H9 (cell line): Measurements from ENCODE around the gene AFG1L. TPM values are rescaled to one million over a fixed set of nuclear protein-coding genes. Genes with fewer than 3 reads are reported as not detected.

Source experiments
- DNase-seq: peaks from one replicate; pipeline ENCODE4 v3.0.0-alpha.2; 2017
- H2AFZ ChIP-seq: one replicate; pipeline ENCODE4 v1.6.1; 2013; ENCODE audit warnings: mild to moderate bottlenecking, low read length, control low read depth, moderate library complexity
- H2AK5ac ChIP-seq: 2 replicates; pipeline ENCODE4 v1.6.1; 2013; ENCODE audit warnings: low read length, control low read depth, mixed read lengths; ENCODE audit not compliant: insufficient read length
- H2BK120ac ChIP-seq: one replicate; pipeline ENCODE4 v1.6.1; 2013; ENCODE audit warnings: low read depth, mild to moderate bottlenecking, low read length, control low read depth, inconsistent platforms; ENCODE audit not compliant: poor library complexity, severe bottlenecking
- H2BK12ac ChIP-seq: 2 replicates; pipeline ENCODE4 v1.6.1; 2013; ENCODE audit warnings: low read length, control low read depth, mixed read lengths, low read depth; ENCODE audit not compliant: insufficient read length
- H2BK15ac ChIP-seq: 2 replicates; pipeline ENCODE4 v1.6.1; 2013; ENCODE audit warnings: low read depth, low read length, control low read depth
- H2BK20ac ChIP-seq: one replicate; pipeline ENCODE4 v1.6.1; 2013; ENCODE audit warnings: low read depth, mild to moderate bottlenecking, low read length, control low read depth, inconsistent platforms; ENCODE audit not compliant: poor library complexity, severe bottlenecking
- H2BK5ac ChIP-seq: 2 replicates; pipeline ENCODE4 v1.6.1; 2013; ENCODE audit warnings: low read length, control low read depth, mixed read lengths; ENCODE audit not compliant: insufficient read length
- H3K14ac ChIP-seq: 2 replicates; pipeline ENCODE4 v1.6.1; 2013; ENCODE audit warnings: low read length, control low read depth; ENCODE audit not compliant: insufficient read depth
- H3K18ac ChIP-seq: 2 replicates; pipeline ENCODE4 v1.6.1; 2013; ENCODE audit warnings: low read depth, mild to moderate bottlenecking, mixed read lengths, low read length, control low read depth; ENCODE audit not compliant: insufficient read length
- H3K23ac ChIP-seq: 2 replicates; pipeline ENCODE4 v1.6.1; 2013; ENCODE audit warnings: low read length, control low read depth, mixed read lengths, low read depth; ENCODE audit not compliant: insufficient read length
- H3K23me2 ChIP-seq: 2 replicates; pipeline ENCODE4 v1.6.1; 2013; ENCODE audit warnings: low read depth, mild to moderate bottlenecking, mixed read lengths, low read length, control low read depth; ENCODE audit not compliant: insufficient read length, poor library complexity, severe bottlenecking
- H3K27ac ChIP-seq: 2 replicates; pipeline ENCODE4 v1.5.1; 2013; ENCODE audit warnings: low read length, control low read depth, mixed read lengths, low read depth; ENCODE audit not compliant: insufficient read length
- H3K27me3 ChIP-seq: 2 replicates; pipeline ENCODE4 v1.6.1; 2013; ENCODE audit warnings: low read length, control low read depth, inconsistent platforms; ENCODE audit not compliant: insufficient read depth
- H3K4ac ChIP-seq: 2 replicates; pipeline ENCODE4 v1.6.1; 2013; ENCODE audit warnings: low read depth, mild to moderate bottlenecking, control low read depth, inconsistent platforms, low read length, moderate library complexity
- H3K4me1 ChIP-seq: 2 replicates; pipeline ENCODE4 v1.6.1; 2013; ENCODE audit warnings: low read length, control low read depth, inconsistent platforms; ENCODE audit not compliant: insufficient read depth
- H3K4me2 ChIP-seq: 2 replicates; pipeline ENCODE4 v1.6.1; 2013; ENCODE audit warnings: low read length, control low read depth, mixed read lengths; ENCODE audit not compliant: insufficient read length, insufficient read depth
- H3K56ac ChIP-seq: 2 replicates; pipeline ENCODE4 v1.6.1; 2013; ENCODE audit warnings: low read depth, mild to moderate bottlenecking, mixed read lengths, low read length, control low read depth; ENCODE audit not compliant: insufficient read length
- H3K79me1 ChIP-seq: 2 replicates; pipeline ENCODE4 v1.6.1; 2013; ENCODE audit warnings: low read depth, mild to moderate bottlenecking, moderate library complexity, low read length, control low read depth, inconsistent platforms; ENCODE audit not compliant: insufficient read depth, poor library complexity, severe bottlenecking
- H3K79me2 ChIP-seq: 2 replicates; pipeline ENCODE4 v1.6.1; 2013; ENCODE audit warnings: low read length, control low read depth, inconsistent platforms; ENCODE audit not compliant: insufficient read depth
- H3K9ac ChIP-seq: 2 replicates; pipeline ENCODE4 v1.6.1; 2013; ENCODE audit warnings: low read length, control low read depth, mixed read lengths; ENCODE audit not compliant: insufficient read length; ENCODE audit errors: extremely low read depth
- H3K9me3 ChIP-seq: one replicate; pipeline ENCODE4 v1.6.1; 2013; ENCODE audit warnings: low read depth, low read length, inconsistent platforms; ENCODE audit not compliant: control insufficient read depth
- H3T11ph ChIP-seq: one replicate; pipeline ENCODE4 v1.6.1; 2013; ENCODE audit warnings: mild to moderate bottlenecking, low read length, control low read depth, inconsistent platforms
- H4K20me1 ChIP-seq: one replicate; pipeline ENCODE4 v1.6.1; 2013; ENCODE audit not compliant: control insufficient read depth, insufficient read length, insufficient read depth
- H4K5ac ChIP-seq: 2 replicates; pipeline ENCODE4 v1.6.1; 2013; ENCODE audit warnings: low read depth, mild to moderate bottlenecking, mixed read lengths, low read length, control low read depth; ENCODE audit not compliant: insufficient read length
- H4K8ac ChIP-seq: replicated peaks from 2 replicates; pipeline ENCODE4 v1.6.1; 2013; ENCODE audit warnings: low read length, control low read depth, mixed read lengths, low read depth; ENCODE audit not compliant: insufficient read length
- H4K91ac ChIP-seq: 2 replicates; pipeline ENCODE4 v1.6.1; 2013; ENCODE audit warnings: low read depth, mild to moderate bottlenecking, moderate library complexity, mixed read lengths, low read length, control low read depth; ENCODE audit not compliant: insufficient read length
- H3K27ac Mint-ChIP-seq, 3 experiments: 2 replicates in 2 of 3; 3 replicates in 1 of 3; pipeline ENCODE4 v1.8.0; 2020 to 2021; ENCODE audit warnings: mixed read lengths in 3 of 3, mild to moderate bottlenecking in 1 of 3, moderate library complexity in 1 of 3
- H3K27me3 Mint-ChIP-seq: 2 replicates; pipeline ENCODE4 v1.8.0; 2021; ENCODE audit warnings: low read depth, mild to moderate bottlenecking, moderate library complexity, mixed read lengths
- H3K36me3 Mint-ChIP-seq, 3 experiments: 2 replicates in 2 of 3; 3 replicates in 1 of 3; pipeline ENCODE4 v1.8.0; 2020 to 2021; ENCODE audit warnings: low read depth in 3 of 3, mixed read lengths in 3 of 3; ENCODE audit not compliant: insufficient read depth in 1 of 3
- H3K4me1 Mint-ChIP-seq, 2 experiments: 2 replicates each; pipeline ENCODE4 v1.8.0; 2020; ENCODE audit warnings: mixed read lengths in 2 of 2
- H3K4me3 Mint-ChIP-seq, 2 experiments: 2 replicates in 1 of 2; 3 replicates in 1 of 2; pipeline ENCODE4 v1.8.0; 2020 to 2021; ENCODE audit warnings: mild to moderate bottlenecking in 2 of 2, mixed read lengths in 2 of 2, moderate library complexity in 1 of 2
- H3K9me3 Mint-ChIP-seq, 2 experiments: 2 replicates in 1 of 2; 3 replicates in 1 of 2; pipeline ENCODE4 v1.8.0; 2020; ENCODE audit warnings: mild to moderate bottlenecking in 2 of 2, mixed read lengths in 2 of 2, moderate library complexity in 1 of 2
- CTCF ChIP-seq: fragments of 200-600 bp; sonication (generic); conservative IDR thresholded peaks from 3 replicates; pipeline ENCODE4 v1.8.0; 2021; ENCODE audit warnings: antibody characterized with exemption, mild to moderate bottlenecking
- WGBS: extraction: QIAGEN DNeasy Blood & Tissue Kit; methylation state at CpG from one replicate; pipeline ENCODE4 v1.1.7; 2013; ENCODE audit warnings: missing lambda C conversion rate, low lambda C conversion rate, mixed read lengths; ENCODE audit not compliant: insufficient read length; ENCODE audit errors: extremely low coverage; 5-methylcytosine and 5-hydroxymethylcytosine counted together
- total RNA-seq: library from RNA; stranded (reverse); gene quantifications from 2 replicates; pipeline ENCODE4 v1.2.1, GENCODE V29; 2021

The AFG1L gene
- total RNA-seq, 1 experiment from 2014 or later: 4.7 TPM

DNA sequence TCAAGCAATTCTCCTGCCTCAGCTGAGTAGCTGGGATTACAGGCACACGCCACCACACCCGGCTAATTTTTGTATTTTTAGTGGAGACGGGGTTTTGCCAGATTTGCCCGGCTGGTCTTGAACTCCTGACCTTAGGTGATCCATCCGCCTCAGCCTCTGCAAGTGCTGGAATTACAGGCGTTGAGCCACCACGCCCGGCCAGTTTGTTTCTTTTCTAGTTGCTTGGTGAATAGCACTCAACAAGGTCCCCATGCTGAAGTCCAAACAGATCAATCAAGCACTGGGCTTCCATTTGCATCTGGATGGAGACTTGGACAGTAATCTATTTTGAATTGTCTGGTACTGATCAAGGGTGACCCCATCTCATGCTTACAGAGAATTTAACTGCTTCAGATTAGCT lies 157.0 kb downstream of the AFG1L start:
- H2BK120ac ChIP-seq: no peak overlapping the region
- H3K27me3 Mint-ChIP-seq: no peaks in the 10 kb centered on the region
- no peak overlapping the region for H3K27ac Mint-ChIP-seq
- no peak overlapping the region for H2BK5ac ChIP-seq
- no peaks in the 10 kb centered on the region for H3K27me3 ChIP-seq
- H2AK5ac ChIP-seq: no peak overlapping the region
- no peaks in the 10 kb centered on the region for H4K20me1 ChIP-seq
- no peak for DNase-seq
- H2BK15ac ChIP-seq: no peak overlapping the region
- H3K56ac ChIP-seq: no peak overlapping the region
- WGBS: no CpG with 5 or more reads among the region's 8 CpGs
- TF ChIP-seq CTCF: no peak
- H3K27ac ChIP-seq: no peak overlapping the region
- H3K4me1 Mint-ChIP-seq: peaks cover 11 to 13% of the 10 kb centered on the region in 2 experiments
- no peak overlapping the region for H3K4me3 Mint-ChIP-seq
- H2AFZ ChIP-seq: no peak overlapping the region
- H3K23me2 ChIP-seq: no peaks in the 10 kb centered on the region
- no peak overlapping the region for H4K8ac ChIP-seq
- no peaks in the 10 kb centered on the region for H3K9me3 ChIP-seq
- H3K23ac ChIP-seq: no peak overlapping the region
- H3K79me1 ChIP-seq: no peaks in the 10 kb centered on the region
- H3K14ac ChIP-seq: no peak overlapping the region
- H3K4me2 ChIP-seq: no peak overlapping the region
- no peak overlapping the region for H2BK12ac ChIP-seq
- no peak overlapping the region for H3K18ac ChIP-seq
- H3T11ph ChIP-seq: no peak overlapping the region
- H4K5ac ChIP-seq: no peak overlapping the region
- no peak overlapping the region for H4K91ac ChIP-seq
- H3K9ac ChIP-seq: no peak overlapping the region
- H3K79me2 ChIP-seq: no peaks in the 10 kb centered on the region
- no peak overlapping the region for H2BK20ac ChIP-seq
- peaks cover 4% of the 10 kb centered on the region; the same call in 1 of the 2 replicates for H3K4me1 ChIP-seq
- H3K36me3 Mint-ChIP-seq: no peaks in the 10 kb centered on the region; a peak in 1 of 7 replicates
- H3K4ac ChIP-seq: no peak overlapping the region
- no peaks in the 10 kb centered on the region for H3K9me3 Mint-ChIP-seq
